GM21390 (cell line): ENCODE data around the gene ZDHHC19.
"Not testable (repeated sequence)": the region's sequence is repeated elsewhere in the genome, so short reads cannot be mapped to it uniquely, and the experiment has no call there.

Experiments
- ATAC-seq: cut with Tn5 transposase; IDR thresholded peaks from one replicate; pipeline ENCODE4 v1.9.1; 2021; ENCODE audit not compliant: unreplicated experiment

The ZDHHC19 gene

GRCh38 chr3:196205442-196206205 is 5.6 kb downstream of the ZDHHC19 start:
- not testable (repeated sequence) for ATAC-seq

- ATAC-seq = no peak
Measured at GRCh38 chr3:196203846-196204245, 7.4 kb downstream of the ZDHHC19 start.

- ATAC-seq = peak; percentile 57
Measured at GRCh38 chr3:196202516-196202970, 8.7 kb downstream of the ZDHHC19 start.

- no peak for ATAC-seq
Measured at GRCh38 chr3:196198771-196199753, 12.1 kb downstream of the ZDHHC19 start.

- no peak for ATAC-seq
Measured at GRCh38 chr3:196198081-196198675, 13.0 kb downstream of the ZDHHC19 start.

- no peak for ATAC-seq
Measured at GRCh38 chr3:196197524-196197923, 13.7 kb downstream of the ZDHHC19 start.

- no peak for ATAC-seq
Measured at GRCh38 chr3:196195664-196196265, 15.4 kb downstream of the ZDHHC19 start.

- no peak for ATAC-seq
Measured at GRCh38 chr3:196194542-196194915, 16.7 kb downstream of the ZDHHC19 start.

- ATAC-seq = no peak
Measured at GRCh38 chr3:196193736-196194541, 17.3 kb downstream of the ZDHHC19 start.

- ATAC-seq = no peak
Measured at GRCh38 chr3:196193133-196193735, 18.0 kb downstream of the ZDHHC19 start.

GRCh38 chr3:196192524-196193051 is 18.6 kb downstream of the ZDHHC19 start:
- ATAC-seq = peak; percentile 21

GRCh38 chr3:196192036-196192523 is 19.1 kb downstream of the ZDHHC19 start:
- peak; percentile 32 for ATAC-seq

GRCh38 chr3:196189566-196190347 is 21.4 kb downstream of the ZDHHC19 start:
- no peak for ATAC-seq

- ATAC-seq = peak; percentile 55
Measured at GRCh38 chr3:196186651-196187573, 24.3 kb downstream of the ZDHHC19 start.

- ATAC-seq = no peak
Measured at GRCh38 chr3:196184881-196185280, 26.3 kb downstream of the ZDHHC19 start.

- ATAC-seq = not testable (repeated sequence)
Measured at GRCh38 chr3:196184169-196184432, 27.1 kb downstream of the ZDHHC19 start.

GRCh38 chr3:196181127-196181546 is 30.1 kb downstream of the ZDHHC19 start:
- no peak for ATAC-seq

GRCh38 chr3:196180346-196180745 is 30.9 kb downstream of the ZDHHC19 start:
- no peak for ATAC-seq
